CD4-positive, alpha-beta T cell treated with Interleukin-6 for 4 hours (primary cell): ENCODE results near the gene PPHLN1.
"Not testable (repeated sequence)": the region's sequence is repeated elsewhere in the genome, so short reads cannot be mapped to it uniquely, and the experiment has no call there.

ENCODE experiments used
- DNase-seq: peaks from one replicate; pipeline ENCODE4 v3.0.0-alpha.2; 2020; ENCODE audit warnings: mixed read lengths

Gene PPHLN1

DNA sequence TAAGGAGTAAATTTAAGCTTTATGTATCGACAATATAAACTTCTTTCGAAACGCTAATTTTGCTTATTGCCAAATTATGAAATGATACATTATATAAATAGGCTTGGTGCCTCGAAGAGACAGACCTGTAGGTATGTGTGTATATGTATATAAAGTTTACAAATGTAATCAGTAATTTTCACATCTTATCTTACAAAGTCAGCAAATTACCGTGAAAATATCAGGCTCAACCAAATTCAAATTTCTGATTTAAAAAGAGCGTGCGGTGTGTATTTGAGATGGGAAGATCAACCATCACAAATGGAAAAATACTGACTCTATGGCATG, 678 bp upstream of the PPHLN1 start:
- DNase-seq = no peak

DNA sequence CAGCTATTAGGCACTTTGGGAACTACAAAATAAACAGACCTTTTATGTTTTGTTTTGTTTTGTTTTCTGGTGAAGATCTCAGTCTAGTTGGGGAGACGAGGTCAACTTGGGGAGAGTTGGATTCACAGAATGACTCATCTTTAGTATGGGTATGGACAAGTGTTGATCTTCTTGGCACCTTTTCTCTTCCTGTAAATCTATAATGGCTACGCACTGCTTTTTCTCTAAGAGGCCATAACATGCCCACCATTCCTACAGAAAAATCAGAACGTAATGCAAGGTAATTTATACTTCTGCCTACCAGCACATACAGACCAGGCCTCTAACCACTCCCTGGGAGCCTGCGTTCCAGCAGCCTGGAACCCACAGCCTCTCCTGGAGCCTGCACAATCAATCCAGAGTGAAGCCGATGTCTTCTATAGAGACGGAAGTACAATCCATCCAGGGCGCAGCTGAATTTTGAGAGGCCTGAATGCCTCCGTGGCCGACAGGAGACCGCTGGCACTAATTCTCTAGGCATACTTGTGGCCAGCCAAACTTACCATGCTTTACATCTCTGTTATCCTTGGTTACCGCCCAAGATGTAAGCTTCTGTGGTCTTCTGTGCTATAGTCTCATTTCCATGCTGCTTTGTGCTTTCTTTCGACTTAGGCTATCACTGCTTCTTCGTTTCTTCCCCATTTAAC, 717 bp downstream of the PPHLN1 start:
- DNase-seq = peak; percentile 3

DNA sequence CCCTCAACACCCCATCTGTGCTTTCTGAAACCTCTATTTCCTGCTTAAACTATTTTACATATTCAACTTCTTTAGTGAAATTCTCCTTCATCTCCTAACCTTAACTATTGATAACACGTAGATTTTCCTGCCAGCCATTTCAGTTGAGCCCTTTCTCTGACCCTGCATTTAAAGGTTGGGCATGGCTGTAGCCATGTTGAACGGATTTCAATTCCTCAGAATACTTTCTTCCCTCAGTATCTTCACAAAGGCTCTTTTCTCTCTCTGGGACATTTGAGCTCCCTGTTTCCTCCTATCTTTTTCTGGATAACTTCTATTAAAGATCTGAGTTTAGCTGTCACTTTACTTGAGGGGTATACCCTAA, 1.2 kb downstream of the PPHLN1 start:
- DNase-seq = no peak

DNA sequence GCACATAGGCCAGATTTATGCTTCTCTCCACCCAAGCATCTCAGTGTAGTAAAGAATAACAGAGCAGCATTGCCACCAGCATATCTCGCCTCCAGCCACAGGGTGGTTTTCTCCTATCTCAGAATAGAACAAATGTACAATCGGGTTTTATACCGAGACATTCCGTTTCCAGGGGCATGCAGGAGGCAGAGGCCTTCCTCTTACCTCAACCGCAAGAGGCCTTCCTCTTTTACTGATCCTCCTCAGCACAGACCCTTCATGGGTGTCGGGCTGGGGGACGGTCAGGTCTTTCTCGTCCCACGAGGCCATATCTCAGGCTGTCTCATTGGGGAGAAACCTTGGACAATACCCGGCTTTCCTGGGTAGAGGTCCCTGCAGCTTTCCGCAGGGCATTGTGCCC, 4.1 kb downstream of the PPHLN1 start:
- not testable (repeated sequence) for DNase-seq

DNA sequence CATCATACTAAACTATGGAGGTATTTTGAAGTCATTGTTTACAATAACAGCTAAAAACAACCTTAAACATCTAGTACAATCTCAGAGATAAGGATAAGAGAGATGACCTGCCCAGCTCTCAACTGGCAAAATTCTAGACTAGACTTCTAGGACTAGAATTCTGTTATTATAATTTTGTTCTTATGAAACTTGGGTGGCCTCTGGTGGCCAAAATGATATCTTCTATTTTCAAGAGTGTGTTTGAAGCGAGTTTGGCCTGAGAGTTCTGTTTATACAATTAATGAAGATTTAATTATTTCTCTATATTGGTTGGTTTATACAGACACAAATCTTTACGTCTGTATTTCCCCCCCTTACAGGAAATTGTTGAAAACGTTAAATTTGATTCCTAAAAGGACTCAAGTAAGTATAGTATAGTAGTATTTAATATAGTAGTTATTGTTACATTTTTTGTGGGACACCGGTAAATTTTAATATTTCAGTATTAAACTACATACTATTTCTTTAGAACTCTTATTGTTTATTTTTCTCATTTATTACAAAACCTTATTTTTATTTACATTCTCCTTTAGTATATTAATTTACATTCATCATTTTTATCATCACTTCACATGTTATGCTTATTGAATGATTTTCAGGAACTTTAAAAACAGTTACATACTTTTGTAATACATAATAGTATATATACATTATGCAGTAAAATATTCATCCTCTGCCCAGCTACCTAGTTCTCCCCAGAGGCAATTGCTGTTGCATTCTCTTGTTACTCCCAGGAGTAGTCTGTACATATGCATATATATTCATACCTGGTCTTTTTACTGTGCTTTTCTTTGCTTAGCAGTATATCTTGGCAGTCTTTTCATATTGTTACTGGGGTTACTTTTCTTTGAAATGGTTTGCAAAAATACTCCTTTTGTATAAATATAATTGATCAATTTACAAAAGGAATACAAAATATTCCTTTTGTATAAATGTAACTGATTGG, 6.6 kb downstream of the PPHLN1 start:
- peak; percentile 45 for DNase-seq

DNA sequence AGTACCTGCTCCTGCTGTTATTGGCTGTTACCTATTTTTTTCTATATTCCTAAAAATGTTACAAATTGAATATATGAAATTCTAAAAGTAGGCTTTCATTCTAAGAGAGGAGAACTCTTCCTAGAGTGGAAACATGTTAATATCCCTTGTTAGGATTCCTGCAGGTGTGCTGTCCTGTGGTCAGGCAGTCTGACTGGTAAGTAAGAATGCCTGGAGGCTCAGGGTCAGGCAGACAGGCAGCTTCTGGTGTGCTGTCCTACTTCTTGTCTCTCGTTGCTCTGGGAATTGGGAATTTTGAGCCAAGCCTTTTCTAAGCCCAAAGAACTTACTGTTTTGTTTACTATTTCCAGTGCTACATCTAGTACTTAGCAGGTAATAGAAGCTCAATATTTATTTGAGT, 10.3 kb downstream of the PPHLN1 start:
- DNase-seq = no peak

DNA sequence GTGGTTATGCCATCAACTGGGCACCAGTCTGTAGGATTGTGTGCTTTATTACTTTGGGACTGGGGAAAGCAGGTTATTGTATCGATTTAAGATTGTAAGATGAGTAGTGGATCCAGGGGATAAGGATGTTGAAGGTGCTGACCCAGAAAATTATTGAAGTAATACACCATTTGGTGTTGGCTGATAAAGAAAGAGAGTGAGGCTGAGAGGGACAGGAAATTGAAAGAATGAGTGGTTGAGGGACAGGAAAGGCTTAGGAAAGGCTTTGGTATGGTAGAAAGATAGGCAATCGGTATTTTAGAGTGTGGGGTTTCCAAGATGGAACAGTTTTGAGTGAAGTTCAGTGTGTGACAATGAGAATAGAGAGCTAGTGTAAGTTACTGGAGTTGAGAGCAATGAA, 12.3 kb downstream of the PPHLN1 start:
- DNase-seq = no peak

DNA sequence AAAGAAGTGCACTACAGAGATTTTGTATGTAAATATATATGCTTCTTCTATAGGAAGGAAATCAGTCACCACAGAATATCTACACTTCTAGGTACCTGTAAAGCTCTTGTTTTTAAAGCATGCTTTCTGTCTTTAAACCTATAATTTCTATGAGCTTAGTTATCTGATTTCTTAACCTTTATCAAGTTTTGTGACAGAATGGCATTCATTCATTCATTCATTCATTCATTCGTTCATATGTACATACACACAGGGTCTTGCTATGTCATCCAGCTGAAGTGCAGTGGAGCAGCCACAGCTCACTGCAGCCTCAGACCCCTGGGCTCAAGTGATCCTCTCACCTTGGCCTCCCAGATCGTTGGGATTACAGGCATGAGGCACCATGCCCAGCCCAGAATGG, 16.1 kb downstream of the PPHLN1 start:
- DNase-seq = no peak

DNA sequence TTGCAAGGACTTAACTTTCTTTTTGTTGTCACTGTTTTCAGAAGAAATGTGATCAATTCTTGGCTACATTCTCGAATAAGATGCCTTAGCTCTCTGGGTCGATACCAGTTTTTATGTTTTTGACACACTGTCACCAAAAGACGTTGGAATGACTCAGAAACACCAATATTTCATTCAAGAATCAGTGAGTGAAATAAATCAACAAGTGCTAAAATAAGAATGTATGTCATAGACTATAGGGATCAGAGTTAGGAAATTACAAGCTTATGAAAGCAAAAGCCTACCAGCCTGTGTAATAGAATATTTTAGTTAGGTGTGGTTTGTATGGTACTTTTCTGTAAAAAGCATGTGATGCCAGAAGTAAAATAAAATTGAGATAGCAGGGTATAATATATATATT, 17.8 kb downstream of the PPHLN1 start:
- DNase-seq = no peak

DNA sequence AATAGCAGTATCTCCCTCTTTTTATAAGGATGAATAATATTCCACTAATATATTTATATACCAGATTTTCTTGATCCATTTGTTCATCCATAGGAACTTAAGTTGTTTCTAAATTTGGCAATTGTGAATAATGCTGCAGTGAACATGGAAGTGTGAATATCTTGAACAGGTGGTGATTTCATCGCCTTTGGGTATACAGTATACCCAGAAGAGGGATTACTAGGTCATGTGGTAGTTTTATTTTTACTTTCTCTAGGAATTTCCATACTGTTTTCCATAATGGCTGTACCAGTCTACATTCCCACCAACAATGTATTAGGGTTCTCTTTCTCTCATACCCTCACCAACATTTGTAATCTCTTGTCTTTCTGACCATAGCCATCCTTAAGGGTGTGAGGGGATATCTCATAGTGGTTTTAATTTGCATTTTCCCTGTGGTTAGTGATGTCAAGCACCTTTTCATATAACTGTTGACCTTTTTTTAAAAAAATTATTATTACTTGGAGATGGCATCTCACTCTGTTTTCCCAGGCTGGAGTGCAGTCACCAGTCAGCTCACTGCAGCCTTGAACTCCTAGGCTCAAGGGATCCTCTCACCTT, 20.5 kb downstream of the PPHLN1 start:
- DNase-seq = no peak

DNA sequence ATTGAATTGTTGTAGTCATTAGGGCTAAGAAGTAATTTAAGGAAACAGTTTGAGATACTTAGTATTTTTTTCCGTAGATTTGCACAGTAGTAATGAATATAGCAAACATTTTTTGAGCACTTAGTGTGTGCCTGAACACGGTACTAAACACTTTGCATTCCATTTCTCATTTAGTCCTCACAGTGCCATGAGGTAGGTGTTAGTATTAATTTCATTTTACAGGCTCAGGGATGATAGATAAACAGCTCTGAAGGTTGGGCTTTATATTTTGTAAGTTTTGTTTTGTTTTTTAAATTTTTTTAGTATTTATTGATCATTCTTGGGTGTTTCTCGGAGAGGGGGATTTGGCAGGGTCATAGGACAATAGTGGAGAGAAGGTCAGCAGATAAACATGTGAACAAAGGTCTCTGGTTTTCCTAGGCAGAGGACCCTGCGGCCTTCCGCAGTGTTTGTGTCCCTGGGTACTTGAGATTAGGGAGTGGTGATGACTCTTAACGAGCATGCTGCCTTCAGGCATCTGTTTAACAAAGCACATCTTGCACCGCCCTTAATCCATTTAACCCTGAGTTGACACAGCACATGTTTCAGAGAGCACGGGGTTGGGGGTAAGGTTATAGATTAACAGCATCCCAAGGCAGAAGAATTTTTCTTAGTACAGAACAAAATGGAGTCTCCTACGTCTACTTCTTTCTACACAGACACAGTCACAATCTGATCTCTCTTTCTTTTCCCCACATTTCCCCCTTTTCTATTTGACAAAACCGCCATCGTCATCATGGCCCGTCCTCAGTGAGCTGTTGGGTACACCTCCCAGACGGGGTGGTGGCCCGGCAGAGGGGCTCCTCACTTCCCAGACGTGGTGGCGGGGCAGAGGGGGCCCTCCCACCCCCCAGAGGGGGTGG, 23.4 kb downstream of the PPHLN1 start:
- DNase-seq = not testable (repeated sequence)

DNA sequence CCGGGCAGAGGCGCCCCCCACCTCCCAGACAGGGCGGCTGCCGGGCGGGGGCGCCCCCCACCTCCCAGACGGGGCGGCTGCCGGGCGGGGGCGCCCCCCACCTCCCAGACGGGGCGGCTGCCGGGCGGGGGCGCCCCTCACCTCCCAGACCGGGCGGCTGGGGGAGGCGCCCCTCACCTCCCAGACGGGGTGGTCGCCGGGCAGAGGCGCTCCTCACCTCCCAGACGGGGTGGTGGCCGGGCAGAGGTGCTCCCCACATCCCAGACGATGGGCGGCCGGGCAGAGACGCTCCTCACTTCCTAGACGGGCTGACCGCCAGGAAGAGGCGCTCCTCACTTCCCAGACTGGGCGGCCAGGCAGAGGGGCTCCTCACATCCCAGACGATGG, 24.0 kb downstream of the PPHLN1 start:
- not testable (repeated sequence) for DNase-seq

DNA sequence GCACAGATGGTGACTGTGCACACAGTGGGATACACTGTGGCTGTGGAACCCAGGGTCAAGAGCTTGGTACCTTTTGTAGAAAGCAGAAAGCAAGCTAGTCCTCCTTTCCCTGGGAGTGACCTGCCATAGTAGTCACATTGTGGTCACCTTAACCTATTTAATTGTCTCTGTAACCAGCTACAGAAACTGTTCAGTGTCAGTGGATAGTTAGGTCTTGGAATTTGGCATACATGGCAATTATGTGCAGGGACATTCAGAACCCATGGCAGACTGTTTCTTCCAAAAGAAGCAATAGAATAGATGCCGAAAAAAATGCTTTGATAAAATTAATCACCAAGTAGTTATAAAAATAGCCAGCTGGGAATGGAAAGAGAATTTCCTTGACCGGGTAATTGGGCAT, 30.4 kb downstream of the PPHLN1 start:
- DNase-seq = no peak

DNA sequence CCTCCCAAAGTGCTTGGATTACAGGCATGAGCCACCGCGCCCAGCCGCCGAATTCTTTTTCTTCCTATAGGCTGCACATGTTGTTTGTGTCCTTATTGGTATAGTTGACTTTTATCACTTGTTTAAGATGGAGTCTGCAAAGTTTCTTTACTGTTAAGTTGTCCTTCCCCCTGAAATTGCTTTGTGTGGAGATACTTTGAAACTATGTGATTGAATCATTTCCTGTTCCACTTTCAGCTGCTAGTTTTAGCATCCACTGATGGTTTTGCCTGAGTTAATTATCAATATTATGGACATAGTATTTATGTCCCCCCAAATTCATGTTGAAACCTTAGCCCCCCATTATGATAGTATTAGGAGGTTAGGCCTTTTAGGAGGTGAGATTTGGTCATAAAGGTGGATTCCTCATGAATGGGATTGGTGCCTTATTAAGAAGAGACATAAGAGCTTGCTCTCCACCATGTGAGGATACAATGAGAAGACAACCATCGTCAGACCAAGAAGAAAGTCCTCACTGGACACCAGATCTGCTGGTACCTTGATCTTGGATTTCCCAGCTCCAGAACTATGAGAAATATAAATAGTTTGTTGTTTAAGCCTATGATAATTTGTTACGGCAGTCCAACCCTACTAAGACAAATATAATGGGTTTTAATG, 34.9 kb downstream of the PPHLN1 start:
- no peak for DNase-seq

DNA sequence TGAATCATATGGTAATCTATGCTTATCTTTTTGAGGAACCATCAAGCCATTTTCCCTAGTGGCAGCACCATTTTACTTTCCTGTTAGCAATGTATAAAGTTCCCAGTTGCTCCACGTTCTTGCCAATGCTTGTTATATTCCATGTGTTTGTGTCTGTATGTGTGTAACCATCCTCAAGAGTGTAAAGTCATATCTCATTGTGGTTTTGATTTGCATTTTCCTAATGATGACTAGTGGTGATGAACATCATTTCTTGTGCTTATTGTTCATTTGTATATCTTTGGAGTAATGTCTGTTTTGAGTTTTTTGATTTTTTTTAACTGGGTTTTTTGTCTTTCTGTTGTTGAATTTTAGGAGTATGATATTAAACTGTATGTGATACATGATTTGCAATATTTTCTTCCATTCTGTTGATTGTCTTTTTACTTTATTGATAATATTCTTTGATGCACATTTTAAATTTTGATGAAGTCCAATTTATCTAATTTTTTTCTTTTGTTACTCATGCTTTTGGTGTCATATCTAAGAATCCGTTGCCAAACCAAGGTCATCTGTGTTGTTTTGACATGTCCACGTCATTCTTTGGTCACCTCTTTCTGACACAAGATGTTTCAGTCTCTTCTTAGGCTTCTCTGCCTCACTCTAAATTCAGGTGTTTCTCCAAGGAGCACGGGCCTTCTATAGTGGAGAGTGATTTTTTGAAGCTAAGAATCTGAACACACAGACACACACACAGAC, 36.1 kb downstream of the PPHLN1 start:
- DNase-seq = no peak

DNA sequence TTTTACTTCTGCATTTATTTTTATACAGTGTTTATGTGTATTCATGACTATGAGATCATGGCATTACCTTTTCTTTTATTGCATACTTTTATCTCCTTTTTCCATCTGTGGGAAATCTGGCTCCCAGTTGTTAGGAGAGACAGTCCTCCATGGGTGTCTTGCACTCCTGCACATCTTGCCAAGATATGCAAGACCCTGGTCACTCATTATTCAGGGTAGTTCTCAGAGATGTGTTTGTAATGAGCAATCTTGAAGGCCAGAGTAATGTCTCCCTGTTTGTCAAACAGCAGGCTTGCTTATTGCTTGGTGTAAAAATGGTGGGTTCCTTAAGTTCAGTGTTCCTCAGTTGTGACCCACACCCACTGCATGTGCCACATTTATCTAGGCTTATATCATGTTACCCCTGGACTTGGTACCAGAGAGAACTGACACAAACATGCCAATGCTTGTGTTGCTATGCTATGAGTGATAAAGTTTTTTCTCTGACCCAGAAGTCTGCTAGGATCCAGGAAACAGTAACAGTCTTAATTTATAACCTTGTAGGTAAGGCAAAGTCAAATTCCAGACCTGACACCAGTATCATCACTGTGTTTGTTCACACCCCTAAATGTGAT, 36.8 kb downstream of the PPHLN1 start:
- no peak for DNase-seq

DNA sequence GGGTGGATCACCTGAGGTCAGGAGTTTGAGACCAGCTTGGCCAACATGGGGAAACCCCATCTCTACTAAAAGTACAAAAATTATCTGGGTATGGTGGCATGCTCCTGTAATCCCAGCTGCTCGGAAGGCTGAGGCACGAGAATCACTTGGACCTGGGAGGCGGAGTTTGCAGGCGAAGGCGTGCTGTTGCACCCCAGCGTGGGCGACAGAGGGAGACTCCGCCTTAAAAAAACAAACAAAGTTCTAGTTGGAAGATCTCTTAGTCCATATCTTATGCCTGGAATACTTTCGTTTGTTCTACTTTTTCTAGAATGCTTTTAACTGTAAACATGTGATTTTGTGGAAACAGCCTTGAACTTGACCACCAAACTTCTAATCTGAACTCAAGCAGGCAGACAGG, 38.7 kb downstream of the PPHLN1 start:
- no peak for DNase-seq

DNA sequence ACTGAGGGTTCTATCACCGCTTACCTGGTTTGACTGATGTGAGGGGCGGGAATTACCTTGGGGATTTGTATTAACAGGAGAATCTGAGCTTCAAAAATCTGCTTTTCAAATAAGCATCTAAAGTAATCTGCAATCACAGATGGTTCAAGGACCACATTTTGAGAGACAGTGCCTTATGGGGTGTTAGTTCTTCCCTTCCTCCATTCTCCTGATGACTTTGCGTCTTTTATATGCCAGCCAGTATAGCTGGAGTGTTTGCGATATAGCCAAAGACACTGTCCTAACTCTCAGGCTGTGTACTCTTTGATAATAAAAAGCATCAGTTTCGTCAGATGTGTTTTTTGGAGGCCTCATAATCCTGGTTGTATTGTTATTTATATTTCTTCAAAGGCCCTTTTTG, 39.5 kb downstream of the PPHLN1 start:
- no peak for DNase-seq

DNA sequence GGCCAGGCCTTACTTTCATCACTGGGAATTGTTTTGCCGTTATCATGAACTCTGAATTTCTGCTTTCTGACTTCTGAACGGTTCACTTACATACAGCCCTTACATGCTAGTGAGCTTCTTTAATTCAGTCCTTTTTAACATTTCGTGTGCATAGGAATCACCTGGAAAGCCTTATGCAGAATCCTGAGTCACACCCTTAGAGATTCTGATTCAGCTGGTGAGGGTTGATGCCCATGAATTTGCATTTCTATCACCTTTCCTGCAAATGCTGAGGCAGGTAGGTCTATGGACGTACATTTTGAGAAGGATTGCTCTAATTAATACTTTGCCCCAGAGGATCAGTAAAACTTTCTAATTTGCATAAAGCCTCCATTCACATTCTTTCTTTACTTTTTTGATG, 44.0 kb downstream of the PPHLN1 start:
- no peak for DNase-seq

DNA sequence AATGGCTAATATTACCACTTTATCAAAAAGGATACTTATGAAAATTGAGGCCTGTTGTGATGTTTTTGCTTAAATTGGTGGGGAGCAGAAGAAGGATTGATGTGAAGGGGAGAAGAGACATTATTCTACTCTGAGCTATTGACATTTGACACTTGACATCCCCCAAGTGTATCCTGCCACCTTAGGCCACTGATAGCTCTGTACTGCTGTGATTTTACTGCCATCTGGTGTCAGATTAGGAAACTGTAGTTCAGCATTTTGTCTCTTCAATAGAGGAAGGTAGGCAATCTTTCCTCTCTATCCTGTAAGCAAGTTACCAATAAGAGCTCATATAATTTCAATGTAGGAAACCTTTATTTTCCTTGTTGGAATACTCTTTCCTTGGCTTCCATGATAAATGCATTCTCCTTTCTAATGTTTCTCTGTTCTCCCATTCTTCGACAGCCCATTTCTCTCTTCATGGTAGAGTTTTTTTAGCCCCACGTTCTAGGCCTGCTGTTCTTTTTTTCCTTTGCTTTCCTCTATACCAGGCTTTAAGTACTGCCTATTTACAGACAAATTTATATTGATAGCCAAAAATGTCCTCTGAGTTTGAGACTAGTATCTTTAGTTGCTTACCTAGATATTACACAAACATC, 46.3 kb downstream of the PPHLN1 start:
- DNase-seq = peak; percentile 28

DNA sequence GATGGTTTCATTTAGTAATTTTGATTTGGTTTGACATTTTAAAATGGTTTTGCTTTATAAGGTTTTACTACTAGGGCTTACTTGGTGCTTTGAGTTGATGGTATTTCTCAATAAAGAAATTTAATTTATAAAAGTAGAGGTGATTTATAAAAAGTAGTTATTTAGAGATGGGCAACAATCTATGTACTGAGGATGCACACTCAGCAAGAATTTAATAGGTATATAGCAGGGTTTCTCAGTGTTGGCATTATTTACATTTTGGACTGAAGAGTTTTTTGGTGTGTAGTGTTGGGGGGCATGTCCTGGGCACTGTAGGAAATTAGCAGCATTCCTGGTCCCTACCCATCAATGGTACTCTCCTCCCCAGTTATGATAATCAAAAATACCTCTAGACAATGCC, 47.7 kb downstream of the PPHLN1 start:
- no peak for DNase-seq
